H9 (cell line): Measurements from ENCODE around the gene DIRAS3. TPM values are rescaled to one million over a fixed set of nuclear protein-coding genes. Genes with fewer than 3 reads are reported as not detected.

Experiments used
- DNase-seq: peaks from one replicate; pipeline ENCODE4 v3.0.0-alpha.2; 2017
- H2AFZ ChIP-seq: one replicate; pipeline ENCODE4 v1.6.1; 2013; ENCODE audit warnings: mild to moderate bottlenecking, low read length, control low read depth, moderate library complexity
- H2AK5ac ChIP-seq: 2 replicates; pipeline ENCODE4 v1.6.1; 2013; ENCODE audit warnings: low read length, control low read depth, mixed read lengths; ENCODE audit not compliant: insufficient read length
- H2BK120ac ChIP-seq: one replicate; pipeline ENCODE4 v1.6.1; 2013; ENCODE audit warnings: low read depth, mild to moderate bottlenecking, low read length, control low read depth, inconsistent platforms; ENCODE audit not compliant: poor library complexity, severe bottlenecking
- H2BK12ac ChIP-seq: 2 replicates; pipeline ENCODE4 v1.6.1; 2013; ENCODE audit warnings: low read length, control low read depth, mixed read lengths, low read depth; ENCODE audit not compliant: insufficient read length
- H2BK15ac ChIP-seq: 2 replicates; pipeline ENCODE4 v1.6.1; 2013; ENCODE audit warnings: low read depth, low read length, control low read depth
- H2BK20ac ChIP-seq: one replicate; pipeline ENCODE4 v1.6.1; 2013; ENCODE audit warnings: low read depth, mild to moderate bottlenecking, low read length, control low read depth, inconsistent platforms; ENCODE audit not compliant: poor library complexity, severe bottlenecking
- H2BK5ac ChIP-seq: 2 replicates; pipeline ENCODE4 v1.6.1; 2013; ENCODE audit warnings: low read length, control low read depth, mixed read lengths; ENCODE audit not compliant: insufficient read length
- H3K14ac ChIP-seq: 2 replicates; pipeline ENCODE4 v1.6.1; 2013; ENCODE audit warnings: low read length, control low read depth; ENCODE audit not compliant: insufficient read depth
- H3K18ac ChIP-seq: 2 replicates; pipeline ENCODE4 v1.6.1; 2013; ENCODE audit warnings: low read depth, mild to moderate bottlenecking, mixed read lengths, low read length, control low read depth; ENCODE audit not compliant: insufficient read length
- H3K23ac ChIP-seq: 2 replicates; pipeline ENCODE4 v1.6.1; 2013; ENCODE audit warnings: low read length, control low read depth, mixed read lengths, low read depth; ENCODE audit not compliant: insufficient read length
- H3K23me2 ChIP-seq: 2 replicates; pipeline ENCODE4 v1.6.1; 2013; ENCODE audit warnings: low read depth, mild to moderate bottlenecking, mixed read lengths, low read length, control low read depth; ENCODE audit not compliant: insufficient read length, poor library complexity, severe bottlenecking
- H3K27ac ChIP-seq: 2 replicates; pipeline ENCODE4 v1.5.1; 2013; ENCODE audit warnings: low read length, control low read depth, mixed read lengths, low read depth; ENCODE audit not compliant: insufficient read length
- H3K27me3 ChIP-seq: 2 replicates; pipeline ENCODE4 v1.6.1; 2013; ENCODE audit warnings: low read length, control low read depth, inconsistent platforms; ENCODE audit not compliant: insufficient read depth
- H3K4ac ChIP-seq: 2 replicates; pipeline ENCODE4 v1.6.1; 2013; ENCODE audit warnings: low read depth, mild to moderate bottlenecking, control low read depth, inconsistent platforms, low read length, moderate library complexity
- H3K4me1 ChIP-seq: 2 replicates; pipeline ENCODE4 v1.6.1; 2013; ENCODE audit warnings: low read length, control low read depth, inconsistent platforms; ENCODE audit not compliant: insufficient read depth
- H3K4me2 ChIP-seq: 2 replicates; pipeline ENCODE4 v1.6.1; 2013; ENCODE audit warnings: low read length, control low read depth, mixed read lengths; ENCODE audit not compliant: insufficient read length, insufficient read depth
- H3K56ac ChIP-seq: 2 replicates; pipeline ENCODE4 v1.6.1; 2013; ENCODE audit warnings: low read depth, mild to moderate bottlenecking, mixed read lengths, low read length, control low read depth; ENCODE audit not compliant: insufficient read length
- H3K79me1 ChIP-seq: 2 replicates; pipeline ENCODE4 v1.6.1; 2013; ENCODE audit warnings: low read depth, mild to moderate bottlenecking, moderate library complexity, low read length, control low read depth, inconsistent platforms; ENCODE audit not compliant: insufficient read depth, poor library complexity, severe bottlenecking
- H3K79me2 ChIP-seq: 2 replicates; pipeline ENCODE4 v1.6.1; 2013; ENCODE audit warnings: low read length, control low read depth, inconsistent platforms; ENCODE audit not compliant: insufficient read depth
- H3K9ac ChIP-seq: 2 replicates; pipeline ENCODE4 v1.6.1; 2013; ENCODE audit warnings: low read length, control low read depth, mixed read lengths; ENCODE audit not compliant: insufficient read length; ENCODE audit errors: extremely low read depth
- H3K9me3 ChIP-seq: one replicate; pipeline ENCODE4 v1.6.1; 2013; ENCODE audit warnings: low read depth, low read length, inconsistent platforms; ENCODE audit not compliant: control insufficient read depth
- H3T11ph ChIP-seq: one replicate; pipeline ENCODE4 v1.6.1; 2013; ENCODE audit warnings: mild to moderate bottlenecking, low read length, control low read depth, inconsistent platforms
- H4K20me1 ChIP-seq: one replicate; pipeline ENCODE4 v1.6.1; 2013; ENCODE audit not compliant: control insufficient read depth, insufficient read length, insufficient read depth
- H4K5ac ChIP-seq: 2 replicates; pipeline ENCODE4 v1.6.1; 2013; ENCODE audit warnings: low read depth, mild to moderate bottlenecking, mixed read lengths, low read length, control low read depth; ENCODE audit not compliant: insufficient read length
- H4K8ac ChIP-seq: replicated peaks from 2 replicates; pipeline ENCODE4 v1.6.1; 2013; ENCODE audit warnings: low read length, control low read depth, mixed read lengths, low read depth; ENCODE audit not compliant: insufficient read length
- H4K91ac ChIP-seq: 2 replicates; pipeline ENCODE4 v1.6.1; 2013; ENCODE audit warnings: low read depth, mild to moderate bottlenecking, moderate library complexity, mixed read lengths, low read length, control low read depth; ENCODE audit not compliant: insufficient read length
- H3K27ac Mint-ChIP-seq, 3 experiments: 2 replicates in 2 of 3; 3 replicates in 1 of 3; pipeline ENCODE4 v1.8.0; 2020 to 2021; ENCODE audit warnings: mixed read lengths in 3 of 3, mild to moderate bottlenecking in 1 of 3, moderate library complexity in 1 of 3
- H3K27me3 Mint-ChIP-seq: 2 replicates; pipeline ENCODE4 v1.8.0; 2021; ENCODE audit warnings: low read depth, mild to moderate bottlenecking, moderate library complexity, mixed read lengths
- H3K36me3 Mint-ChIP-seq, 3 experiments: 2 replicates in 2 of 3; 3 replicates in 1 of 3; pipeline ENCODE4 v1.8.0; 2020 to 2021; ENCODE audit warnings: low read depth in 3 of 3, mixed read lengths in 3 of 3; ENCODE audit not compliant: insufficient read depth in 1 of 3
- H3K4me1 Mint-ChIP-seq, 2 experiments: 2 replicates each; pipeline ENCODE4 v1.8.0; 2020; ENCODE audit warnings: mixed read lengths in 2 of 2
- H3K4me3 Mint-ChIP-seq, 2 experiments: 2 replicates in 1 of 2; 3 replicates in 1 of 2; pipeline ENCODE4 v1.8.0; 2020 to 2021; ENCODE audit warnings: mild to moderate bottlenecking in 2 of 2, mixed read lengths in 2 of 2, moderate library complexity in 1 of 2
- H3K9me3 Mint-ChIP-seq, 2 experiments: 2 replicates in 1 of 2; 3 replicates in 1 of 2; pipeline ENCODE4 v1.8.0; 2020; ENCODE audit warnings: mild to moderate bottlenecking in 2 of 2, mixed read lengths in 2 of 2, moderate library complexity in 1 of 2
- WGBS: extraction: QIAGEN DNeasy Blood & Tissue Kit; methylation state at CpG from one replicate; pipeline ENCODE4 v1.1.7; 2013; ENCODE audit warnings: missing lambda C conversion rate, low lambda C conversion rate, mixed read lengths; ENCODE audit not compliant: insufficient read length; ENCODE audit errors: extremely low coverage; 5-methylcytosine and 5-hydroxymethylcytosine counted together
- total RNA-seq: library from RNA; stranded (reverse); gene quantifications from 2 replicates; pipeline ENCODE4 v1.2.1, GENCODE V29; 2021
- TF ChIP-seq, protein P1 (sequence below): fragments of 200-600 bp; sonication (generic); conservative IDR thresholded peaks from 3 replicates; pipeline ENCODE4 v1.8.0; 2021; ENCODE audit warnings: antibody characterized with exemption, mild to moderate bottlenecking

DIRAS3 gene
- total RNA-seq, 1 experiment from 2014 or later, result not detected

- Histone ChIP-seq H3T11ph (no peak overlapping the region), H3K56ac (no peak overlapping the region), H3K4ac (no peak overlapping the region), H3K14ac (no peak overlapping the region), H2BK12ac (no peak overlapping the region), H2AK5ac (no peak overlapping the region), H4K8ac (no peak overlapping the region), H2BK120ac (no peak overlapping the region), H2BK20ac (no peak overlapping the region), H3K9ac (no peak overlapping the region), H2BK15ac (no peak overlapping the region), H3K27ac (no peak overlapping the region), H2BK5ac (no peak overlapping the region), H3K23ac (no peak overlapping the region), H3K4me2 (no peak overlapping the region), H4K5ac (no peak overlapping the region), H3K23me2 (no peaks in the 10 kb centered on the region), H3K27me3 (no peaks in the 10 kb centered on the region), H4K20me1 (no peaks in the 10 kb centered on the region), H4K91ac (no peak overlapping the region), H3K9me3 (no peaks in the 10 kb centered on the region), H2AFZ (no peak overlapping the region), H3K18ac (no peak overlapping the region), H3K4me1 (no peaks in the 10 kb centered on the region), H3K79me1 (no peaks in the 10 kb centered on the region), H3K79me2 (no peaks in the 10 kb centered on the region)
- DNase-seq, result no peak
- Mint-ChIP-seq H3K9me3 (peaks cover 22 to 28% of the 10 kb centered on the region in 2 experiments), H3K27me3 (no peaks in the 10 kb centered on the region; the same call in 1 of the 2 replicates), H3K27ac (no peak overlapping the region), H3K4me3 (no peak overlapping the region), H3K36me3 (peaks cover 2 to 11% (median 7%) of the 10 kb centered on the region in 3 experiments; a peak in 5 of 7 replicates), H3K4me1 (no peaks in the 10 kb centered on the region)
- no CpG with 5 or more reads among the region's 1 CpG for WGBS
- TF ChIP-seq, protein P1, sequence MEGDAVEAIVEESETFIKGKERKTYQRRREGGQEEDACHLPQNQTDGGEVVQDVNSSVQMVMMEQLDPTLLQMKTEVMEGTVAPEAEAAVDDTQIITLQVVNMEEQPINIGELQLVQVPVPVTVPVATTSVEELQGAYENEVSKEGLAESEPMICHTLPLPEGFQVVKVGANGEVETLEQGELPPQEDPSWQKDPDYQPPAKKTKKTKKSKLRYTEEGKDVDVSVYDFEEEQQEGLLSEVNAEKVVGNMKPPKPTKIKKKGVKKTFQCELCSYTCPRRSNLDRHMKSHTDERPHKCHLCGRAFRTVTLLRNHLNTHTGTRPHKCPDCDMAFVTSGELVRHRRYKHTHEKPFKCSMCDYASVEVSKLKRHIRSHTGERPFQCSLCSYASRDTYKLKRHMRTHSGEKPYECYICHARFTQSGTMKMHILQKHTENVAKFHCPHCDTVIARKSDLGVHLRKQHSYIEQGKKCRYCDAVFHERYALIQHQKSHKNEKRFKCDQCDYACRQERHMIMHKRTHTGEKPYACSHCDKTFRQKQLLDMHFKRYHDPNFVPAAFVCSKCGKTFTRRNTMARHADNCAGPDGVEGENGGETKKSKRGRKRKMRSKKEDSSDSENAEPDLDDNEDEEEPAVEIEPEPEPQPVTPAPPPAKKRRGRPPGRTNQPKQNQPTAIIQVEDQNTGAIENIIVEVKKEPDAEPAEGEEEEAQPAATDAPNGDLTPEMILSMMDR, result no peak
Measured at GRCh38 chr1:68000191-68000590, 50.2 kb downstream of the DIRAS3 start.
